Suprapubic skin (tissue), 3 donors: Measurements from ENCODE around the gene PHEX.

Source experiments
- POLR2AphosphoS5 ChIP-seq, 3 donors: sonication (generic); formaldehyde crosslinking; IDR thresholded peaks; one replicate each; pipeline ENCODE4 v1.6.1; 2017; ENCODE audit warnings: antibody characterized with exemption in 3 of 3
- TF ChIP-seq, protein P1 (sequence below), 2 donors: fragments of 200-600 bp in 1 of 2; fragments of 450-650 bp in 1 of 2; sonication (generic) in 1 of 2; IDR thresholded peaks; one replicate each; pipeline ENCODE4 v1.5.1; 2016 to 2019; ENCODE audit warnings: antibody characterized with exemption in 2 of 2, mild to moderate bottlenecking in 1 of 2, moderate library complexity in 1 of 2

DNA sequence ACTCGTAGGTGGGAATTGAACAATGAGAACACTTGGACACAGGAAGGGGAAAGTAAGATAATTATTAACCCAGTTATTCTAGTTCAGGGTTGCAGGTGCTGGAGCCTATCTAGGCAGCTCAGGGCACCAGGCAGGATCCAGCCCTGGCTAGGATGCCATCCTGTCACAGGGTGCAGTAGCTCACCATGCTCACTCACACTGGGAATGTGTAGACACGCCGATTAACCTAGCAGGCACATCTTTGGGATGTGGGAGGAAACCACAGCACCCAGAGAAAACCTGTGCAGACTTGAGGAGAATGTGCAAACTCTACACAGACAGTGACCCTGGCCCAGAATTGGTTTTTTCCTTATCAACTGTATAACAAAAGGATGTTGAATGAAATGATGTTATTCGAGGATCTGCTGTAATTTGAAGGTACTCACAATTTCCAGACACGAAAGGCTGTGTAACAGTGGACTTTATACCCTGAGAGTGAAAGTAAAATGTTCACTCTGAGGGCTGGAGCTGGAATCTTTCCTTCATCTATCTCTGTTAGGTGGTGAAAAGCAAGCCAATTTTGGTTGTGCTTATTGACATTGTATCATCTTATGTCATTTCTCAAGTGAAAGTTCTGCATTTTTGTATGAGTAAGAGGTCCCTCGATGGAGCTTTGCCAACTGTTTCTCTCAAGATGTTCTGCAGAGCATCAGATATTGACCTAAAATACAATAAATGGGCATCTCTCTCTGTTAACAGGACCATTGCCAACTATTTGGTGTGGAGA is 78.8 kb downstream of the PHEX start:
- TF ChIP-seq, protein P1, sequence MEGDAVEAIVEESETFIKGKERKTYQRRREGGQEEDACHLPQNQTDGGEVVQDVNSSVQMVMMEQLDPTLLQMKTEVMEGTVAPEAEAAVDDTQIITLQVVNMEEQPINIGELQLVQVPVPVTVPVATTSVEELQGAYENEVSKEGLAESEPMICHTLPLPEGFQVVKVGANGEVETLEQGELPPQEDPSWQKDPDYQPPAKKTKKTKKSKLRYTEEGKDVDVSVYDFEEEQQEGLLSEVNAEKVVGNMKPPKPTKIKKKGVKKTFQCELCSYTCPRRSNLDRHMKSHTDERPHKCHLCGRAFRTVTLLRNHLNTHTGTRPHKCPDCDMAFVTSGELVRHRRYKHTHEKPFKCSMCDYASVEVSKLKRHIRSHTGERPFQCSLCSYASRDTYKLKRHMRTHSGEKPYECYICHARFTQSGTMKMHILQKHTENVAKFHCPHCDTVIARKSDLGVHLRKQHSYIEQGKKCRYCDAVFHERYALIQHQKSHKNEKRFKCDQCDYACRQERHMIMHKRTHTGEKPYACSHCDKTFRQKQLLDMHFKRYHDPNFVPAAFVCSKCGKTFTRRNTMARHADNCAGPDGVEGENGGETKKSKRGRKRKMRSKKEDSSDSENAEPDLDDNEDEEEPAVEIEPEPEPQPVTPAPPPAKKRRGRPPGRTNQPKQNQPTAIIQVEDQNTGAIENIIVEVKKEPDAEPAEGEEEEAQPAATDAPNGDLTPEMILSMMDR (IDR thresholded peaks at IDR 0.05): no peak
- no peak for TF ChIP-seq POLR2AphosphoS5 (IDR thresholded peaks at IDR 0.05)
